Gastroesophageal sphincter (tissue), 3 donors: ENCODE measurements around the gene HES4.

Experiments
- POLR2AphosphoS5 ChIP-seq: sonication (generic); formaldehyde crosslinking; IDR thresholded peaks from one replicate; pipeline ENCODE4 v1.6.1; 2017; ENCODE audit warnings: antibody characterized with exemption
- TF ChIP-seq, protein P1 (sequence below), 4 experiments: fragments of 200-600 bp in 2 of 4; fragments of 450-650 bp in 2 of 4; sonication (generic) in 1 of 4; IDR thresholded peaks; one replicate each; pipeline ENCODE4 v1.5.1; 2017 to 2019; ENCODE audit warnings: antibody characterized with exemption in 4 of 4, mild to moderate bottlenecking in 2 of 4, moderate library complexity in 2 of 4

DNA sequence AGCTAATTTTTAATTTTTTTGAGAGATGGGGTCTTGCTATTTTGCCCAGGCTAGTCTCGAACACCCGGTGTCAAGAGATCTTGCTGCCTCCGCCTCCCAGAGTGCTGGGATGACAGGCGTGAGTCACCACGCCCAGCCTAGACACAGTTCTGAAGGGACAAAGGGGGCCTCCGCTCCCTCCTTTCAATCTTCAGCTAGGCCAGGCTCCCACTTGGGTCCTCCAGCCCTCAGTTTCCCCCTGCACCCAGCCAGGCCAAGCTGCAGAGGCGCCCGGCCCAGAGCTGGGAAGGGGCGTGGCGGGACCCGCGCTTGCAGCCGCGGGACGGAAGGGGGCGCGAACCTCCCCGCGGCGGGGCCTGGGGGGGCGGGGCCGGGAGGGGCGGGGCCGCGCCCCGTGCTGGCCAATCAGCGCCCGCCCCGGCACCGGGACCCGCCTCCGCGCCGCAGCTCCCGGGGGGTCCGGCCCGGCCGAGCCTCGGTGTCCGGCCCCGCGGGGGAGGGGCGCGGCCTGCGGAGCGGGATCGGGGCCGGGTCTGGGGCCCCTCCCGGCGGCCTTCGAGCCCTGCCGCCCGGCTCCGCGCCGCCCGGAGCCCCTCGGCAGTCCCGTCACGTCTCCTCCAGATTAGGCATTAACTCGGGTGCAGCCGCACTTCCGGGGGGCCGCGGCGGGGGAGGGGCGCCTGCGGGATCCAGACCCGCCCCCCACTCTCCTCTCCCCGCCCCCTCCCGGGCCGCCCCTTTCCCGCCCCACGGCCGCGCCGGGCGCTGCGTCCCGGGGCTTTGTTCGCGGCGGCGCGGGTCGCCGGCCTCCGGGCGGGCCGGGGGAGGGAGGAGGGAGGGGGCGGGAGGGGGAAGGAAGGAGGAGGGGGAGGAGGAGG is 19.5 kb upstream of the HES4 start:
- TF ChIP-seq, protein P1, sequence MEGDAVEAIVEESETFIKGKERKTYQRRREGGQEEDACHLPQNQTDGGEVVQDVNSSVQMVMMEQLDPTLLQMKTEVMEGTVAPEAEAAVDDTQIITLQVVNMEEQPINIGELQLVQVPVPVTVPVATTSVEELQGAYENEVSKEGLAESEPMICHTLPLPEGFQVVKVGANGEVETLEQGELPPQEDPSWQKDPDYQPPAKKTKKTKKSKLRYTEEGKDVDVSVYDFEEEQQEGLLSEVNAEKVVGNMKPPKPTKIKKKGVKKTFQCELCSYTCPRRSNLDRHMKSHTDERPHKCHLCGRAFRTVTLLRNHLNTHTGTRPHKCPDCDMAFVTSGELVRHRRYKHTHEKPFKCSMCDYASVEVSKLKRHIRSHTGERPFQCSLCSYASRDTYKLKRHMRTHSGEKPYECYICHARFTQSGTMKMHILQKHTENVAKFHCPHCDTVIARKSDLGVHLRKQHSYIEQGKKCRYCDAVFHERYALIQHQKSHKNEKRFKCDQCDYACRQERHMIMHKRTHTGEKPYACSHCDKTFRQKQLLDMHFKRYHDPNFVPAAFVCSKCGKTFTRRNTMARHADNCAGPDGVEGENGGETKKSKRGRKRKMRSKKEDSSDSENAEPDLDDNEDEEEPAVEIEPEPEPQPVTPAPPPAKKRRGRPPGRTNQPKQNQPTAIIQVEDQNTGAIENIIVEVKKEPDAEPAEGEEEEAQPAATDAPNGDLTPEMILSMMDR (IDR thresholded peaks at IDR 0.05) = peak in 3 of 4 experiments; percentile 43 to 74 (median 44)
- no peak for TF ChIP-seq POLR2AphosphoS5
